HG02840 (cell line): Measurements from ENCODE around the gene ADORA3.
"Not testable (repeated sequence)": the region's sequence is repeated elsewhere in the genome, so short reads cannot be mapped to it uniquely, and the experiment has no call there.

Experiments
- ATAC-seq: cut with Tn5 transposase; IDR thresholded peaks from one replicate; pipeline ENCODE4 v1.9.1; 2021; ENCODE audit warnings: mild to moderate bottlenecking, moderate library complexity, moderate number of reproducible peaks; ENCODE audit not compliant: unreplicated experiment, low FRiP score

The ADORA3 gene

DNA sequence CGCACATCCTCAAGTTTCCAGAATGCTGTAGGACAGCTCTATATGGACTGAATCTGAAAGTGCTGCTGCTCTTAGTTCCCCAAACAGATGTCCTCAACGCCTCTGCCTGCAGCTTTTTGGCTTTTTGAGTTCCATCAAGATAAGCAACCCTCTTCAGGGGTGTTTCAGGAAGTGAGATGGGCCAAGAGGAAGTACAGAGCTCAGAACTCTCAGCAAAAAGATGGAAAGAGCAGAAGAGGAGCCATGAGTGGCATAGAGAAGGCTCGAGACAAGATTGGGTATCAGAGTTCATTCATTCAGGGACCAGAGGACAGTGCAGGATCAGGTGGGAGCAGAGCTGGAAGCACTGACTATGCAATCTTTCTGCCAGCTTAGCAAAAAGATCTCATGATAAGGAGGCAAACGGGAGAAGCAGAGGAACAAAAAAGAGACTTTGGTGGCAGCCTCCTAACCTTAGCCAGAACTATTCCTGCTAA, at the start of gene ADORA3, which contains the start of gene TMIGD3:
Gene ADORA3, minus strand, starts transcription at position 49 of the 476 bp plus-strand sequence. CDS start 279 bp downstream, outside the sequence.
Gene TMIGD3, minus strand, starts transcription at position 49 of the 476 bp plus-strand sequence. CDS start 279 bp downstream, outside the sequence.
- ATAC-seq: no peak

DNA sequence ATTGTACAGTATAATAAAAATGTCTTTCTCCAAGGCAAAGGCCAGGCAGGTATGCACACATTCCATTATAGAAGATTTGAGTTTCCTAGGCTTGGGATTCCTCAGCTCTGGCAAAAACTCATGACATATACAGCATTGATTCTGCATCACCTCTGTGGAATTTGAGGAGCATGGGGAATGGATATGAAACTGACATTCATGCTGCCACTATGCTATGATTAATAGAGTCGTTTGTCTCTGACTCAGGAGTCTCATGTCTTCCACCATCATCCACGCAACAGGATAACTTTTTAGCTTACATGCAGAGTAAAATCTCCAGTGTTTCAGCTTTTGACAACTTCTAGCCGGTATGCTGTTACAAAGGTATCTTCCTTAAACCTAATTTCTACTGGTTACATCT, 49.8 kb upstream of the ADORA3 start:
- no peak for ATAC-seq

DNA sequence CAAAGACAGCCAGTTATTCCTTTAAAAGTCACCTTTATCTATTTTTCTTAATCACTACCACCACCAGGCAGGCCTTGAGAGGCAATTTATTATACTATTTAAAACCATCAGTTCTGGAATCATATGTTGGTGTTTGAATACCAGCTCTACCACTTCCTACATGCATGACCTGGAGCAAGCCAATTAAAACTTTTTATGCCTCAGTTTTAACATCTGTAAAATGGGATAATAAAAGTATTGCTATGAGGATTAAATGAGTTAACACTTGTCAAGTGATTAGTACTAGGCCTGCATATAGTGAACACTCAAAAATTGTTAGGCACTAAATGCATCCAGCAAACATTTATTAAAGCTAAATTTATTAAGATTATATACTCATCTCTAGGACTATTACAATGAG, 49.2 kb upstream of the ADORA3 start:
- ATAC-seq: no peak

DNA sequence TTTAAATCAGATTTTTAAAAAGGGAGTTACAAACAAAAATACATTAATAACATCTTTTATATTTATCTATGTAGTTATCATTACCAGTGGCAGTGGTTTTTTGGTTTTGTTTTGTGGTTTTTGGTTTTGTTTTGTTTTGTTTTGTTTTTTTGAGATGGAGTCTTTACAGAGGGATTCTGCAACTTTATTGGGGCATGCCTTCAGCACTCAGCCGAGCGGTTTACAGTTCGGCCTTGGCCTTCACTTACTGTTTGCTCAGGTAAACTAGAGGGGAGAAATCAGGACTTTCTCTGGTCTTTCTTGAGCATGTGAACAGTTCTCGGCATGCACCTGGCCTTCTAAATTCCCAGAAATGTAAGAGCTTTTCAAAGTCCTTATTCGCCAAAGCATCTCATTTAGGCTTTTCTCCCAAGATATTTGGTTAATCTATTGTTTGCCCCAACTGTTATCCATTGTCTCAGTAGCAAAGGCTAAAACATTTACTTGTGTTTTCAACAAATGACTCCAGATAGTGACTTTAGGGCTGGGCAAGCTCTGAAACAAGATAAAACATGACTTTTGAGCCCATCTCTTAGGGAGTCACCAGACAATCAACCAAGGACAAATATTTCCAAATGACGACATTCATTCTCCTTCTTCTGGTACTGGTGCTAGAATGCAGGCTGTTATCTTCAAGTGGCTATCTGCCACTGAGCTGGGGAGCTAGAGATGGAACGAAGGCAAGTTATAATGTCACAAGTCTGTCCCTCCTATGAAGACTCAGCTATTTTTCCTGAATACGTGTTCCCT, 48.4 kb upstream of the ADORA3 start:
- ATAC-seq: no peak

DNA sequence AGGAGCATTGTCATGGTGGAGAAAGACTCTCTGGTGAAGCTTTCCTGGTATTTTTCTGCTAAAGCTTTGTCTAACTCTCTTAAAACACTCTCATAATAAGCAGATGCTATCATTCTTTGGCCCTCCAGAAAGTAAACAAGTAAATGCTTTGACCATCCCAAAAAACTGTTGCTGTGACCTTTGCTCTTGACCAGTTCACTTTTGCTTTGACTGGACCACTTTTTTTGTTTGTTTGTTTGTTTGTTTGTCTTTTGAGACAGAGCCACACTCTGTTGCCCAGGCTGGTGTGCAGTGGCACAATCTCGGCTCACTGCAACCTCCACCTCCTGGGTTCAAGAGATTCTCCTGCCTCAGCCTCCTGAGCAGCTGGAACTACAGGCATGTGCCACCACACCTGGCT, 44.4 kb upstream of the ADORA3 start:
- not testable (repeated sequence) for ATAC-seq

DNA sequence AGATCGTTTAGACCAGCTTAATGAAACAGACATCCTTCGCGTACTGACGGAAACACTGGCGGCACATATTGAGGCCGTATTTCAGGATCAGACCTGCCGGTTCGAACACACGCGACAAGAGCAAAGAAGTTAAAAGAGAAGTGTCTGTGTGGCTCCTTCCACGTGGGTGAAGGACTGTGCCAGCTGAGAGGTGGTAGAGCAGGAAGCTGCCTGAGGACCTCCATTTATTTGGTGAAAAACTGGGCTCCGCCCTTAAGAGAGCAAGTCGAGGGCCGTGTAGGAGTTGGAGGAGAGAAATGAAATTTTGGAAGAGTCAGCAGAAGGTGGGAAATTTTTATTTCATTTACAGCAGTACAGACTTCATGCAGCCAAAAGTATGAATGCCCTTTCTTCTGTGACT, 38.8 kb upstream of the ADORA3 start:
- no peak for ATAC-seq

DNA sequence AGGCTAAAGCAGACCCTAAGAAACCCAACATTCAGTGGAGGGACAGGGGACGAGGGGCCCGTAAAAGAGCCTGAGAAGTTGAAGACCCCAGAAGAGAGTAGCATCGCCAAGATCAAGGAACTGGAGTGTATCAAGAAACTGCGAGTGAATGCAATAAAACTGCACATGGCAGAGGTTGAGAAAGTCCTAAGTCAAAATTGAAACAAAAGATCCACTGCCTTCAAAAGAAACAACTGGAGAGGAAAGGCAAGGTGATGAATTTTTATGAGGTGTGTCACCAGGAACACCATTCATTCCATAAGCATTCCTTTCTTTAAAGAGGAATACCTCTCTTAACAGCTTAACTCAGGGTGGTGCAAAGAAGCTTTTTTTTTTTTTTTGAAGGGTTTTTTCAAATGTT, 38.3 kb upstream of the ADORA3 start:
- no peak for ATAC-seq

DNA sequence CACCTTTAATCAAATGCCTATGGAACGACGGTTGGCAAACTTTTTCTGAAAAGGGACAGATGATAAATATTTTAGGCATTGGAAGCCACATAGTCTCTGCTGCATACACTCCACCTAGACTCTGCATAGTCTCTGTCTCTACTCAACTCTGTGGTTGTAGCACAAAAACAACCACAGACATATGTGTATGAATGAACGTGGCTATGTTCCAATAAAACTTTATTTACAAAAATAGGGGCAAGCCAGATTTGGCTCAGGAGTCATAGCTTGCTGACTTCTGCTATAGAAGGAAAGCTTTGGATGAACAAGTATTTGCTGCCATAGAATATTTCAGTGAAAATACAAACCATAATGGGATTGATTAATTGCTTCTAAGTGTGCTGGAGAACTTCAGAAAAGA, 37.5 kb upstream of the ADORA3 start:
- no peak for ATAC-seq

DNA sequence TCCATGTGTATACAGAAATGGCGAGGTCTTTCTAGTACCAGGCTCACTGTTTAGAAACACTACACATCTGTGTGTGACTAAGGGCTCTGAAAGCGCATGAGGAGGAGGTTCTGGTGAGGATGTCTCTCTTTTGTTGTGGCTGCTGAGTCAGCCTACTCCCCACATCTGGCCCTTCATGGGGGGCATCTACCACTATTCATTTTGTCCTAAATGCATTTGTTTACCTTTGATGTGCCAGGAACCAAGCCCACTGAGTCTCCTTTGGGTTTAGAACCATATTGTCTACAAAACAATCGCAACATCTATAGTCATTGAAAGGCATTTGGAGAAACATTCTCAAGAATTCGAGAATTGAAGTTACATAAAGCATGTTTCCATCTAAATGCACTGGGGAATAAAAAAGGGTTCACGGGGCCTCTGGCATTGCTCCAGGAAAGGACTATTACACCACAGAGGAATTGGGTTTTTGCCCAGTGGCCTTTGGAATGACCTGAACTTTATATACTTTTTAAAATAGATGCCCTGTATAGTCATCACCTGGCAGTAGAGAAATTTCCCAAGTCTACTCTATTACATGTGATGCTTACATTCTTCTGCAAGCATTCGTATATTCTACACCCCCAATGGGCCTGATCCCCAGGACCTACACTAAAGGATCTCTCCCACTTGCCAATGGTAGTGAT, 35.1 kb upstream of the ADORA3 start:
- no peak for ATAC-seq

DNA sequence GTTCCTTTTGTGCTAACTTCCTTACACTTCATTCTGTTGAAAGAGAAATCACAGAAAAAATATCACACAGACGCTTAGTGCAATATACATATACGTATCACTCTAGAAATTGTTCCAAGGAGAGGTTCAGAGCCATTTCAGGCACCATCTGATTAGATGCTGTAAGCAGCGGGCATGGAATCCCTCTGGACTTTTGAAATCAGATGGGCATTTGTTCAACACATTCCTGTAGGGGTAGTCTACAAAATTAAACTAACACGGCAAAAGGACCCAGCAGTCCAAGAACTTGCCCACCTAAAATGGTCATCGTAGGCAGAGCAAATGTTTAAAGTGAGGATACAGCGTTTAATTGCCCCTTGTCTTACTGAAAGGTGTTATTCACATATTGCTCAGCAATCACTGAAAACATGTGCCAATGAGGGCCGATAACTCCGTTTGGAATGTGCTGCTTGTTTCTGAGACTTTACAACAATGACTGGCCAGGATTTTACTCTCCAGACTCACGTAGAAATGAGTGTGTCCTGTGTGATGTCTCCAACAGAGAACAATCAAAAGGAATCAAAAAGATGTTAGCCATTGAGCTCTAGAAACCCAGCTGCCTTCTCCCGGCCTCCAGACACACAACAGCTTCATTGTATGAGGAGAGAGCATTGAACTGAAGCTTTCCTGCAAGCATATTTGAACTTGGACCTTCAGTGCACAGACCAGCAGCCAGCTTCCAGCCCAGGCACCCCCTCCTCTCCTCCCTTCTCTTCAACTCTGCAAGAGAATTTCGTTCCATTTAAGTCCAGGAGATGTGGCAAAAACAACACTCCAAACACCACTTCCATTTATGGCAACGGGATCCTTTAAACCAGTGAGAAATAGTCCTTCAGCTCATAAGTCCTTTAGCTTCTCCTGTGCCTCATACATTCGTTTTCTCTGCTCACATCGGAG, 32.1 kb upstream of the ADORA3 start:
- no peak for ATAC-seq

DNA sequence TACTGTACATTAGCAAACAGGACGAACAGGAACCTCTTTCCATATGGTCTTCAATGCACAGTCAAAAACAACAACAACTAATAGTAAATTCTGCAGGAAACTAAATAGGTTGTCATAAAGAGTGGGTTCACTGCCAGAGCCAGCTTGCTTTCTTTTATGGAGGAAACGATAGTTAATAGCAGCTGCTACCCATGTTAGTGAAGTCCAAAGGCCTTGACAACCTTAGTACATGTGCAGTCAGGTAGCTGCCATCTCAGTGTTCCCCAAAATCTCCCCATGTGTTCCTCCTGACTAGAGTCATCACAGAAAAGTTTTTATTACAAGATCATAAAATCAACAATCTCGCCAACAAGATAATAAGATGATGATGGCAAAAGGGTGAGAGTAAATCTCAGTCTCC, 16.6 kb upstream of the ADORA3 start:
- no peak for ATAC-seq

DNA sequence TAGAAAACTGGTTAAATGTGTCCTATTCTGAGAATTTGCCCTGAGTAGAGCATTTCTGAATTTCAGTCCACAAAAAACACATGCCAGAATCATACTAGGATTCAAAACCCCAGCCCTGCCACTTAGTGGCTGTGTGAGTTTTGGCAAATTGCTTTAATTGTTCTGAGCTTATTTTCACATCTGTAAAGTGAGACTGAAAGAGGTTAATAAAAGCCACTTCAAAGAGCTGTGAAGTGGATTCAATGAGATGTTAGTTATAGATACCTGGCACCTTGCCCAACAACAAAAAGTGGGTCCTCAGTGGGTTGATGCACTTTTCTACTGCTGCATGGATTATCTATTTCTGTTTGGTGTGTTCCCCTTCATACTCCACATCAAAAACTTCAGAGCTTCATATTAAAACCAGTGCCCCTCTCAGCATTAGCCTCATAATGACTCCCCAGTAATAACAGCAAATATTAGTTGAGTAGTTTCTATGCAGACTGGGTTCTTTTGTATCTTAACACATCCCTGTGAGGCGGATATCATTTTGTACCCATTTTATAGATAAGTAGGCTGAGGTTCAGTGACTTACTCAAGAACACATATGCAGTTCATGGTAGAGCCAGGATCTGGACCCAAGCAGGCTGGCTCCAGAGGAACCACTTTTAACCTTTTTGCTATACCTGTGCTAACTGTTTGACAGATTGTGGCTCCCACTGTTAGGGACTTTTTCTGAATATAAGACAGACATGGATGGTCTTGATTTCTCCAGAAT, 14.2 kb upstream of the ADORA3 start:
- no peak for ATAC-seq

DNA sequence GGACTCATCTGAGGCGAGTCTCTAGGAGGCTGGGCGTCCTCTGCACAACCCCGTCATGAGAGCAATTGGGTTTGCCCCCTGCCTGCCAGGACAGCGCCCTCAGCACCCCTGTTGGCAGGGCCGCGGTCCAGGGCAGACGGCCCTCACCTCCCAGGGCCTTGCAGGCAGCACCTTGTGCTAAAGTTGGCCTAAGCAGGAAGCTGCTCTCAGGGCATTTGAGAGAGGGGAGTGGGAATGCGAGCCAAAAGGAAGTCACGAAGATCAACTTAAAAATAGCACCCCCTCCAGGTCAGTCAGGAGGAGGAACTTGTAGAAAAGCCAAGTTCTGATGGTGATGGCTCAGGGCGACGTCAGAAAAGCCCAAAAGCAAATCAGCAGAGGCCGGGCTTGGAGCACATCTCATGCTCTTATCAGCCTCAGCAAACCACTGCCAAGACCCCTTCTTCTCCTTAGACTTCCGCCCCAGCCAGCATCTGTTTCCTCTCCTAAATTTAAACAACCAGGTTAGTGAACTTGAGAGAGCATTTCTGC, 12.6 kb upstream of the ADORA3 start:
- ATAC-seq: no peak

DNA sequence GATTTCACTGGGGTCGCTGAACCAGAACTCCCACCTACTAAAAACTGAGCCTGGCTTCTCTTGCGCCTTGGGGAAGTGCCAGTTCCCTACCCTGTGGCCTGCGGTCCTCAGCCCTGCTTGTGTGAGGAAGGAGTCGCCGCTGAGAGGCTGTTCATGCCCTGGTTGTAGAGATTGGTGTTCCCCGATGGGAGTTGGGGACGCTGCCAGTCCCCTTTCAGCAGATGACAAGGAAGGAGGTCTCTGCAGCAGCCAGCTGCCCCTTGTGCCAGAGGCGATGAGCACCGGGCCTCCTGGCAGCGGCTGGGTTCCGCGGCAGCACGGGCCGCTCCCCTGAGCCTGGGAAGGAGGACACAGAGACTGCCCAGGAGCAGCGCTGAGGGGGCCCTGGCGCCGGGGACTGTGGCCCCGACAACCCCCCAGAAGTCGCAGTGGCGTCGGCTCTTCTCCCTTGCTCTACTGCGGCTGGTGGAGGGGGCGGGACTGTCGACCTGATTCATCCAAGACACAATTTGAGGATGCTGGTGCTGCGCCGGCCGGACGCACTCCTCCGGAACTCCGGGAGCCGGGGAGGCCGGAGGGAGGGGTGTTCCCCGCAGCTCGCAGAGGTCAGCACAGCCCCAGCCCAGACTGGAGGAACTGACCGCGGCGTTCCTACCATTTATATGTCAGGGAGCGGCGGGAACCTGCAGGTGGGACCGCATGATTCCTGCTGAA, 12.0 kb upstream of the ADORA3 start:
- no peak for ATAC-seq

DNA sequence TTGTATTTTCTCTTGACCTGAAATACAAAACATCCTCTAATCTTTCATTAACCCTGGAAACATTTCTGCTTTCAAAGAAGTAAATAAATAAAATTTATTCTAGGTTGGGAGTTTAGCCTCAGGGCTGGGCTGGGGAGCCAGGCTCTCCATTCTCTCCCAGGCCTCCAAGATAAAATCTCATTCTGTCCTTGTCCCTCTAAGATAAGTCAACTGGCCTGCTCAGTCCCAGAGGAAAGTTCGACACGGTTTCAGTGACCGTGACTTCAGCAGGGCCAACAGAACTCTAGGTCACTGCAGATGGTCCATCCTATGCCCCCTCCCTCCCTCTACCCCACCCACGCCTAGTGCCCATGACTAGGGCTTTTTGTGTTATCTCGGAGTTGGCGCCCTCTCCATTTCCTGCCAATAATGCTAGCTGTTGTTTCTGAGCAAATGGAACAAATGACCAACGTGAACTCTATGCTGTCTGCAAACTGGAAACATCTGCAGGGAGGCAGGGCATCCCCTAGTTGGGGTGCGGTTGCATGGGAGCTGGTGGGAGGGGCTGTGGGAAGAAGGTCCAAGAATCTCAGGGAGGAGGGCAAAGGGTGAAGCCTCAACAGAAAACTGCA, 10.1 kb upstream of the ADORA3 start:
- no peak for ATAC-seq

DNA sequence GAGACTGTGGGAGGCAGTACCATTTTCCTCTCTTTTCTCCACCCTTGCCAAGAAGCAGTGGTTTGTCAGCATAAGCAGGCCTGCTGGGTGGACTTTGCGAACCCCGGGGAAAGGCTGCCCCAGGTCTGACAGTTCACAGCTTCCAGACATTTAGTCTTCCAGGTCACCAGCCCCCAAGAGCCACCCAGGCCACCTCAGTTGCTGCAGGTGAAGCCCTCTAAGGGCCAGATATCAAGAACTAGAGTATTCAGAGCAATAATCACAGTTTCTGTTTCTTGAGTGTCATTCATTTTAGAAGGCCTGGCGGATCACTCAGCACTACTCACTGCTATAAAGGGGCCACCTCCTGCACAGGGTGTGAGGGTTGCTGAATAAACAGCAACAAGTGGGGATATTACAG, 9.5 kb upstream of the ADORA3 start:
- ATAC-seq: no peak

DNA sequence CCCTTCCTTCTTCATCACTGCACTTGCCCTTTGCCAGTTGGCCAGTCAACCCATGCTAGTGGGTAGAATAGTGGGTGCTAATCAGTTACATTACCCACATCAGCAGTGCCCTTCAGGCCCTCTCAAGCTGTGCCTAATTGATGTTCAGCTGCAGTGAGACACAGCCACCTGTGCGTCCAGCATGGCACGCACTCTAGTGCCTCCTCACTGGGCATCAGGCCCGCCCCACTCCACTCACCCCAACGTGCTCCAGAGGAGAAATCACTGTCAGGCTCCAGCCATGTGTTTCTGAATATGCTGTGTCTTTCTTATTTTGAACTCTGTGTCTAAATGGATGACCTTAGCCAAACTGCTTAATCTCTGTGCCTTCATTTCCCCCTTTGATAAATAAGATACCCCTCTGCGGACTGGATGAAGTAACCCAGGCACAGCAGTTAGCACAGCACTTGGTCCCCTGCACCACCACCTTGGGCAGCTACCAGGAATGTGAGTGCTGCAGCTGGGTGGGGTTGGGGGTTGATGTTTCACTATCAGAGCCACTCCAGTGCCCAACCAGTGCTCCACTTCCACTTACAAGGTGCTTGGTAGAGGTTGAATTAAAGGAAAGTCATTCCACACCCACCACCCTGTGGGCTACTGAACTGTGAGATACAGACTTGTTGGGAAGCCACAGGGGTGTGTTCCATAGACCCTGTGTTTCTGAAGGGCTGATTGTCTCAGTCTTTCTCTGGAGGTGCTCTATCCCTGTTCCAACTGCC, 8.9 kb upstream of the ADORA3 start:
- no peak for ATAC-seq

DNA sequence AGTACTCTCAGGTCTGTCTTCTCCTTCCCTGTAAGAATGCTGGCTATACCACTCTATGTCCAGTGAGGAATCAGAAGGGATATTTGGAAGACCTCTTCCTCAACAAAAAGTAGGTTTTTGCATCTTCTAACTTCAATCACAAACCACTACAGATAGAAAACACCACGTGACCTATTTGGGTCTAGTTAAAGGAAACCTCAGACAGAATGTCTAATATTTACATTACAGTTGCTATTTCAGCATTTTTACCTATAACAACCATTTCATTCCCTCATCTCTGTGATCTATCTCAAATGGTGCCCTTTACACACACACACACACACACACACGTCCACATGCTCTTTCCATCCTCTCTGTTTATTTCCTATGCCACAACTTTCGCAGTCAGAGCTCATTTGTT, 7.9 kb upstream of the ADORA3 start:
- no peak for ATAC-seq
